SK-N-MC (cell line): Measurements from ENCODE around the gene SEMA3A.

Source experiments
- EZH2 ChIP-seq: fragments of 200-600 bp; sonication (generic); IDR thresholded peaks from one replicate; pipeline ENCODE4 v1.6.1; 2017; ENCODE audit warnings: antibody characterized with exemption
- POLR2AphosphoS5 ChIP-seq: IDR thresholded peaks from 2 replicates; pipeline ENCODE4 v1.6.1; 2012; ENCODE audit warnings: mild to moderate bottlenecking, low read depth, low read length, borderline replicate concordance

DNA sequence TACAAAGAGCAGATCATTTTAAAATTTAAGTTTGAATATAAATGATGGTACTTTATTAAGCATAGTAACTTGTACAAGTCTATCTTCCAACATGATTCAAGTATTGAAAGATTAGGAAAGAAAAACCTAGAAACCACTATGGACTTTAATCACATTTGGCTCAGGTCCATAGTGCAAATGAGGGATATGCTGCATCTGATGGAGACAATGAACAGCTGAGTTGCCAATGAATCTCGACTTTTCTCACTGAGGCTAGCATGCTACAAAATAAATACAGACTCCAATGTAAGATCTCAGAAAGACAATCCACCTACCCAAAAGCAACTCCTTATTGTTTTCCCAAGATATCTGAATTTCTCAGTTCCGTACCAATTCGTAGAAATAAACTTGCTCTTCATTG is 89.8 kb downstream of the SEMA3A start:
- TF ChIP-seq EZH2 (no peak), POLR2AphosphoS5 (no peak)
